Adrenal gland (tissue), 12 donors: Measurements from ENCODE around the gene SMIM38. TPM values are rescaled to one million over a fixed set of nuclear protein-coding genes. Genes with fewer than 3 reads are reported as not detected.

ENCODE experiments used
- DNase-seq, 7 donors: peaks; one replicate each; pipeline ENCODE4 v3.0.0-alpha.2; 2019 to 2020
- H3K27ac ChIP-seq, 5 donors: fragments of 200-600 bp; sonication (generic) in 4 of 5; 1 replicate in 3 of 5; 2 replicates in 2 of 5; pipeline versions ENCODE4 v1.5.1 to v1.8.0; 2016 to 2020; ENCODE audit warnings: mild to moderate bottlenecking in 1 of 5
- H3K27me3 ChIP-seq: fragments of 200-600 bp; 2 replicates; pipeline ENCODE4 v1.8.0; 2021
- H3K36me3 ChIP-seq, 2 donors: fragments of 200-600 bp; replicated peaks in 1 of 2; 1 replicate in 1 of 2; 2 replicates in 1 of 2; pipeline versions ENCODE4 v1.5.1 to v1.8.0; 2018 to 2022
- H3K4me1 ChIP-seq, 2 donors: fragments of 200-600 bp; replicated peaks in 1 of 2; 1 replicate in 1 of 2; 2 replicates in 1 of 2; pipeline versions ENCODE4 v1.5.1 to v1.8.0; 2018 to 2021
- H3K4me3 ChIP-seq, 4 donors: fragments of 200-600 bp; sonication (generic) in 3 of 4; one replicate each; pipeline ENCODE4 v1.5.1; 2016 to 2018
- H3K9me3 ChIP-seq, 3 donors: fragments of 200-600 bp; sonication (generic) in 1 of 3; replicated peaks in 1 of 3; 1 replicate in 2 of 3; 2 replicates in 1 of 3; pipeline versions ENCODE4 v1.5.1 to v1.8.0; 2016 to 2021
- POLR2A ChIP-seq, 2 donors: fragments of 450-650 bp; IDR thresholded peaks; one replicate each; pipeline ENCODE4 v1.6.1; 2017; ENCODE audit warnings: antibody characterized with exemption in 2 of 2, mild to moderate bottlenecking in 2 of 2, moderate library complexity in 1 of 2
- WGBS, 4 donors: extraction: QIAGEN DNeasy Blood & Tissue Kit in 2 of 4; methylation state at CpG; one replicate each; pipeline versions ENCODE4 v1.1.5 to v1.1.7; 2013 to 2017; 5-methylcytosine and 5-hydroxymethylcytosine counted together
- intact Hi-C, 2 donors: fragments of 100-400 bp; cut with DNase I; formaldehyde crosslinking; loops; one replicate each; pipeline versions ENCODE4 v1.14.1 to v1.15.0; 2022 to 2023
- polyA plus RNA-seq, 3 donors: library from polyadenylated mRNA; stranded (reverse); fragments of 200-250 nt in 2 of 3; fragments of 350-450 nt in 1 of 3; fragmentation: Illumina TruSeq in 1 of 3; extraction: RNeasy Lipid Tissue Mini Kit (QIAGEN cat#74804) in 1 of 3; gene quantifications; one replicate each; pipeline ENCODE4 v1.2.3, GENCODE V29; 2013 to 2014
- total RNA-seq, 9 donors: library from RNA; depleted of rRNA in 4 of 9; stranded (reverse); fragments of >200 nt in 4 of 9; fragments of 120-200 nt in 1 of 9; fragmentation: NEBNext Ultra II Directional in 1 of 9; extraction: Animal tissue kit (Norgen Biotek cat#: 25700) in 1 of 9; gene quantifications; one replicate each; pipeline versions ENCODE4 v1.1.0 to v1.2.4, GENCODE V29; 2013 to 2023
- TF ChIP-seq, protein P1 (sequence below), 6 experiments: fragments of 450-650 bp in 4 of 6; fragments of 200-600 bp in 2 of 6; sonication (generic) in 1 of 6; IDR thresholded peaks; 1 replicate in 5 of 6; 2 replicates in 1 of 6; pipeline versions ENCODE4 v1.5.1 to v1.8.0; 2016 to 2021; ENCODE audit warnings: antibody characterized with exemption in 6 of 6, mild to moderate bottlenecking in 2 of 6, moderate library complexity in 1 of 6
- donor health status: healthy with polysubstance abuse.
- donor health status: Bipolar disorder and iron deficiency.
- donor health status: DM: yes; HTN: yes; CAD: no.
- donor health status: DM: no; HTN: no; CAD: no.
- donor health status: DM: no; HTN: no; CAD: no.
- donor health status: DM: yes; HTN: yes; CAD: no.

SMIM38 gene
- total and polyA plus RNA-seq, 12 donors = 0.11 to 0.33 (median 0.16) TPM; not detected in 4

GRCh38 chr11:69127081-69127850 is 28.5 kb upstream of the SMIM38 start:
- H3K4me3 ChIP-seq = no peak overlapping the region
- peaks cover 12% of the 10 kb centered on the region in 2 donors for H3K4me1 ChIP-seq
- H3K27ac ChIP-seq = no peak overlapping the region
- no peak for TF ChIP-seq POLR2A (IDR thresholded peaks at IDR 0.05)
- TF ChIP-seq, protein P1, sequence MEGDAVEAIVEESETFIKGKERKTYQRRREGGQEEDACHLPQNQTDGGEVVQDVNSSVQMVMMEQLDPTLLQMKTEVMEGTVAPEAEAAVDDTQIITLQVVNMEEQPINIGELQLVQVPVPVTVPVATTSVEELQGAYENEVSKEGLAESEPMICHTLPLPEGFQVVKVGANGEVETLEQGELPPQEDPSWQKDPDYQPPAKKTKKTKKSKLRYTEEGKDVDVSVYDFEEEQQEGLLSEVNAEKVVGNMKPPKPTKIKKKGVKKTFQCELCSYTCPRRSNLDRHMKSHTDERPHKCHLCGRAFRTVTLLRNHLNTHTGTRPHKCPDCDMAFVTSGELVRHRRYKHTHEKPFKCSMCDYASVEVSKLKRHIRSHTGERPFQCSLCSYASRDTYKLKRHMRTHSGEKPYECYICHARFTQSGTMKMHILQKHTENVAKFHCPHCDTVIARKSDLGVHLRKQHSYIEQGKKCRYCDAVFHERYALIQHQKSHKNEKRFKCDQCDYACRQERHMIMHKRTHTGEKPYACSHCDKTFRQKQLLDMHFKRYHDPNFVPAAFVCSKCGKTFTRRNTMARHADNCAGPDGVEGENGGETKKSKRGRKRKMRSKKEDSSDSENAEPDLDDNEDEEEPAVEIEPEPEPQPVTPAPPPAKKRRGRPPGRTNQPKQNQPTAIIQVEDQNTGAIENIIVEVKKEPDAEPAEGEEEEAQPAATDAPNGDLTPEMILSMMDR (IDR thresholded peaks at IDR 0.05) = no peak
- WGBS, 4 donors = 78 to 83% (median 79%) methylated on average over 16 to 26 of the region's 26 CpGs
- no peaks in the 10 kb centered on the region for H3K36me3 ChIP-seq
- H3K27me3 ChIP-seq = no peaks in the 10 kb centered on the region
- intact Hi-C loops = no loop called here
- no peaks in the 10 kb centered on the region for H3K9me3 ChIP-seq
- no peak for DNase-seq

DNA sequence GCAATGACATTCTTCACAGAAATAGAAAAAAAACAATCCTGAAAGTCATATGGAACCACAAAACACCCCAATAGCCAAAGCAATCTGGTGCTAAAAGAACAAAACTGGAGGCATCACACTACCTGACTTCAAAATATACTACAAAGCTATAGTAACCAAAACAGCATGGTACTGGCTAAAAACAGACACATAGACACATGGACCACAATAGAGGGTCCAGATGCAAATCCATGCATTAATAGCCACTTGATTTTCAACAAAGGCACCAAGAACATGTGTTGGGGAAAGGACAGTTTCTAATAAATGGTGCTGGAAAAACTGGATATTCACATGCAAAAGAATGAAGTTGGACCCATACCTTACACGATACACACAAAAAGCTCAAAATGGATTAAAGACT is 27.9 kb upstream of the SMIM38 start:
- Histone ChIP-seq H3K36me3 (no peaks in the 10 kb centered on the region), H3K27ac (no peak overlapping the region), H3K27me3 (no peaks in the 10 kb centered on the region), H3K4me1 (peaks cover 7% of the 10 kb centered on the region in 2 donors), H3K9me3 (no peaks in the 10 kb centered on the region), H3K4me3 (no peak overlapping the region)
- DNase-seq = no peak
- intact Hi-C loops = no loop called here
- 94 to 100% (median 98%) methylated on average over 1 of the region's 1 CpG for WGBS, 4 donors
- TF ChIP-seq POLR2A (IDR thresholded peaks at IDR 0.05) = no peak
- TF ChIP-seq, protein P1 (IDR thresholded peaks at IDR 0.05) = no peak

DNA sequence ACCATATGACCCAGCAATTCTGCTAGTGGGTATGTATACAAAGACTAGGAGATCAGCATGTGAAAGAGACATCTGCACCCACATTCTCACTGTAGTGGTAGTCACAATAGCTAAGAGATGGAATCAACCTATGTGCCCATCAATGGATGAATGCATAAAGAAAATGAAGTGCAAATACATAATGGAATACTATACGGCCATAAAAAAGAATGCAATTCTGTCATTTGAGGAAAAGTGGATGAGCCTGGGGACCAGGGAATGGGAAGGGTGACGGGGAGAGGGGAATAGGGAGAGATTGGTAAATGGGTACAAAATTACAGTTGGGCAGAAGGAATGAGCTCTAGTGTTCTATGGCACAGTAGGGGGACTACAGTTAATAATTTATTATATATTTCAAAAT is 26.7 kb upstream of the SMIM38 start:
- no peak for DNase-seq
- intact Hi-C loops = no loop called here
- Histone ChIP-seq H3K4me3 (no peak overlapping the region), H3K36me3 (no peaks in the 10 kb centered on the region), H3K27ac (no peak overlapping the region), H3K4me1 (no peaks in the 10 kb centered on the region), H3K27me3 (no peaks in the 10 kb centered on the region), H3K9me3 (no peaks in the 10 kb centered on the region)
- 84 to 94% (median 87%) methylated on average over 2 of the region's 2 CpGs for WGBS, 4 donors
- TF ChIP-seq POLR2A (IDR thresholded peaks at IDR 0.05) = no peak
- TF ChIP-seq, protein P1 (IDR thresholded peaks at IDR 0.05) = no peak

DNA sequence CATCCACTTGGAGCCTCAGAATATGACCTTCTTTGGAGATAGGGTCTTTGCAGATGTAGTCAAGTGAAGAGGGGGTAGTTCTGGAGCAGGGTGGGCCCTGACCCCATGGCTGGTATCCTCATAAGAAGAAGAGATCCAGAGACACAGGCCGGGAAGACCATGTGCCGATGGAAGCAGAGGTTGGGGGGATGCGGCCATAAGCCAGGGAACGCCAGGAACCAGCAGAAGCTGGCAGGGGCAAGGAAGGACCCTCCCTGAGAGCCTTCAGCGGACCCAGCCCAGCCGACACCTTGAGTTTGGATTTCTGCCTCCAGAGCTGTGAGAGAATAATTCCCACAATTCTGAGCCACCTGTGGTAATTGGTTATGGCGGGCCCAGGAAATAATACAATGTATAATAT is 26.1 kb upstream of the SMIM38 start:
- Histone ChIP-seq H3K36me3 (no peaks in the 10 kb centered on the region), H3K27me3 (no peaks in the 10 kb centered on the region), H3K4me3 (no peak overlapping the region), H3K9me3 (no peaks in the 10 kb centered on the region), H3K27ac (no peak overlapping the region), H3K4me1 (no peaks in the 10 kb centered on the region)
- intact Hi-C loops = no loop called here
- DNase-seq = no peak
- 91 to 97% (median 95%) methylated on average over 7 of the region's 7 CpGs for WGBS, 4 donors
- TF ChIP-seq POLR2A (IDR thresholded peaks at IDR 0.05) = no peak
- TF ChIP-seq, protein P1 (IDR thresholded peaks at IDR 0.05) = no peak
